DND-41 (cell line): Measurements from ENCODE around the gene ADRB1.

ENCODE experiments used
- CTCF ChIP-seq: IDR thresholded peaks from 2 replicates; pipeline ENCODE4 v1.5.1; 2012; ENCODE audit warnings: borderline replicate concordance, low read length, moderate library complexity, mild to moderate bottlenecking; ENCODE audit not compliant: poor library complexity, severe bottlenecking; ENCODE audit errors: extremely low read depth
- EZH2 ChIP-seq: IDR thresholded peaks from 3 replicates; pipeline ENCODE4 v1.6.1; 2012; ENCODE audit warnings: borderline replicate concordance, low read depth, mild to moderate bottlenecking, moderate library complexity, low read length, inconsistent platforms; ENCODE audit not compliant: severe bottlenecking

- no peak for TF ChIP-seq CTCF
- TF ChIP-seq EZH2 = no peak
Measured at GRCh38 chr10:114019226-114019625, 24.4 kb upstream of the ADRB1 start.
